K562 (cell line): ENCODE results near the gene TRNAU1AP. TPM values are rescaled to one million over a fixed set of nuclear protein-coding genes. Genes with fewer than 3 reads are reported as not detected.

Experiments used
- AFF4 ChIP-seq: sonication (generic); formaldehyde crosslinking; IDR thresholded peaks from 2 replicates; pipeline ENCODE4 v1.8.0; 2023; ENCODE audit warnings: mild to moderate bottlenecking, missing genetic modification reagents
- CHD2 ChIP-seq: IDR thresholded peaks from 2 replicates; pipeline ENCODE4 v1.6.1; 2011; ENCODE audit warnings: low read depth, low read length
- CREB5 ChIP-seq: fragments of 250-450 bp; sonication (Bioruptor Pico); IDR thresholded peaks from 2 replicates; pipeline ENCODE4 v1.5.0; 2020; ENCODE audit warnings: mild to moderate bottlenecking
- EGR1 ChIP-seq: fragments of 450-650 bp; conservative IDR thresholded peaks from 2 replicates; pipeline ENCODE4 v1.6.1; 2017; ENCODE audit warnings: mild to moderate bottlenecking
- ELF2 ChIP-seq: fragments of 250-450 bp; sonication (Bioruptor Pico); IDR thresholded peaks from 2 replicates; pipeline ENCODE4 v1.5.0; 2021; ENCODE audit warnings: mild to moderate bottlenecking
- GTF3C2 ChIP-seq: IDR thresholded peaks from 3 replicates; pipeline ENCODE4 v1.6.1; 2011; ENCODE audit warnings: borderline replicate concordance, mild to moderate bottlenecking, moderate library complexity; ENCODE audit not compliant: insufficient read length; ENCODE audit errors: extremely low read depth
- NEUROD1 ChIP-seq: fragments of 150-350 bp; IDR thresholded peaks from 2 replicates; pipeline ENCODE4 v1.6.1; 2014; ENCODE audit warnings: borderline replicate concordance, low read length, low read depth; ENCODE audit not compliant: partially characterized antibody
- PHF8 ChIP-seq: fragments of 200-600 bp; sonication (generic); IDR thresholded peaks from 2 replicates; pipeline ENCODE4 v1.6.1; 2012; ENCODE audit warnings: mixed run types, mild to moderate bottlenecking, inconsistent platforms, low read length, moderate library complexity, borderline replicate concordance
- PTTG1 ChIP-seq: fragments of 450-650 bp; IDR thresholded peaks from 2 replicates; pipeline ENCODE4 v1.6.1; 2016; ENCODE audit warnings: low read depth, mild to moderate bottlenecking, missing genetic modification characterization, missing compliant biosample characterization
- RAD21 ChIP-seq, 2 experiments: fragments of 250-450 bp in 1 of 2; fragments of 450-650 bp in 1 of 2; sonication (Bioruptor Pico) in 1 of 2; formaldehyde crosslinking in 1 of 2; IDR thresholded peaks in 1 of 2; conservative IDR thresholded peaks in 1 of 2; 2 replicates each; pipeline versions ENCODE4 v1.4.0 to v1.8.0; 2020 to 2022; ENCODE audit warnings: mild to moderate bottlenecking in 2 of 2, moderate library complexity in 1 of 2
- SP2 ChIP-seq: IDR thresholded peaks from 2 replicates; pipeline ENCODE4 v1.6.1; 2011; ENCODE audit warnings: mild to moderate bottlenecking, low read depth, low read length, moderate library complexity; ENCODE audit not compliant: poor library complexity, severe bottlenecking; ENCODE audit errors: extremely low read depth
- SPI1 ChIP-seq: IDR thresholded peaks from 2 replicates; pipeline ENCODE4 v1.6.1; 2011; ENCODE audit warnings: low read depth, low read length, control low read depth, borderline replicate concordance
- SRSF7 ChIP-seq: fragments of 200-400 bp; formaldehyde crosslinking; optimal IDR thresholded peaks from 2 replicates; pipeline ENCODE3; 2017; ENCODE audit warnings: mild to moderate bottlenecking, low read depth, low read length
- ZBTB34 ChIP-seq: fragments of 250-450 bp; sonication (Bioruptor Pico); IDR thresholded peaks from 2 replicates; pipeline ENCODE4 v1.8.0; 2021; ENCODE audit warnings: mild to moderate bottlenecking, moderate library complexity
- ZNF551 ChIP-seq: fragments of 250-450 bp; sonication (Bioruptor Pico); IDR thresholded peaks from 2 replicates; pipeline ENCODE4 v1.5.0; 2021; ENCODE audit warnings: mild to moderate bottlenecking, moderate library complexity
- polyA plus RNA-seq, 8 experiments: library from polyadenylated mRNA; depleted of rRNA in 4 of 8; stranded (reverse) in 5 of 8; unstranded in 3 of 8; fragments of >200 nt; fragmentation: Nextera tagmentation in 2 of 8; fragmentation: Illumina TruSeq in 1 of 8; extraction: Ambion mirVana in 2 of 8; extraction: Trizol in 1 of 8; gene quantifications; 2 replicates each; pipeline versions ENCODE4 v1.2.1 to v1.2.3, GENCODE V29; 2011 to 2014; ENCODE audit warnings: inconsistent platforms in 1 of 8, missing spikeins in 1 of 8
- total RNA-seq, 7 experiments: library from RNA; depleted of rRNA in 6 of 7; stranded (reverse); fragments of >200 nt in 6 of 7; fragmentation: Illumina TruSeq in 2 of 7; extraction: Trizol in 2 of 7; gene quantifications; 2 replicates each; pipeline versions ENCODE4 v1.2.1 to v1.2.3, GENCODE V29; 2011 to 2021; ENCODE audit warnings: low replicate concordance in 1 of 7

The TRNAU1AP gene
- total and polyA plus RNA-seq, 9 of the 15 experiments (the other 6 are each of a cell fraction or from before 2014, with no cell fraction given): 34.9 to 110 (median 46.3) TPM

GRCh38 chr1:28505406-28506187 is 47.3 kb upstream of the TRNAU1AP start, which contains the start of gene RCC1 (continued):
- TF ChIP-seq ZNF551 (CRISPR knock-in tag) (peak; percentile 6; the same call in 1 of the 2 replicates), AFF4 (CRISPR knock-in tag) (peak; percentile 99), PTTG1 (tag) (no peak), CREB5 (peak; percentile 31; the same call in 1 of the 2 replicates), ZBTB34 (CRISPR knock-in tag) (no peak), SPI1 (no peak; the same call in 1 of the 2 replicates), PHF8 (peak; percentile 86), CHD2 (peak; percentile 100), NEUROD1 (peak; percentile 43), EGR1 (no peak), SRSF7 (no peak), SP2 (no peak), ELF2 (CRISPR knock-in tag) (peak; percentile 75), RAD21 (CRISPR knock-in tag; conservative IDR thresholded peaks at IDR 0.05 in 1 of 2, IDR thresholded peaks at IDR 0.05 in 1 of 2) (0 out of 4 replicates have a peak, but pooled peaks of 1 of the 2 experiments have one; percentile 10), GTF3C2 (peak; percentile 82)
